ENCODE results near the gene EXOG.

- TF ChIP-seq, protein P1, sequence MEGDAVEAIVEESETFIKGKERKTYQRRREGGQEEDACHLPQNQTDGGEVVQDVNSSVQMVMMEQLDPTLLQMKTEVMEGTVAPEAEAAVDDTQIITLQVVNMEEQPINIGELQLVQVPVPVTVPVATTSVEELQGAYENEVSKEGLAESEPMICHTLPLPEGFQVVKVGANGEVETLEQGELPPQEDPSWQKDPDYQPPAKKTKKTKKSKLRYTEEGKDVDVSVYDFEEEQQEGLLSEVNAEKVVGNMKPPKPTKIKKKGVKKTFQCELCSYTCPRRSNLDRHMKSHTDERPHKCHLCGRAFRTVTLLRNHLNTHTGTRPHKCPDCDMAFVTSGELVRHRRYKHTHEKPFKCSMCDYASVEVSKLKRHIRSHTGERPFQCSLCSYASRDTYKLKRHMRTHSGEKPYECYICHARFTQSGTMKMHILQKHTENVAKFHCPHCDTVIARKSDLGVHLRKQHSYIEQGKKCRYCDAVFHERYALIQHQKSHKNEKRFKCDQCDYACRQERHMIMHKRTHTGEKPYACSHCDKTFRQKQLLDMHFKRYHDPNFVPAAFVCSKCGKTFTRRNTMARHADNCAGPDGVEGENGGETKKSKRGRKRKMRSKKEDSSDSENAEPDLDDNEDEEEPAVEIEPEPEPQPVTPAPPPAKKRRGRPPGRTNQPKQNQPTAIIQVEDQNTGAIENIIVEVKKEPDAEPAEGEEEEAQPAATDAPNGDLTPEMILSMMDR (IDR thresholded peaks at IDR 0.05): no peak
- TF ChIP-seq POLR2A (IDR thresholded peaks at IDR 0.05): no peak
Measured at GRCh38 chr3:38519000-38519399, 22.9 kb downstream of the EXOG start.

Measured in lower leg skin (tissue), 3 donors.